H1 (cell line): ENCODE measurements around the gene ITPKB. TPM values are rescaled to one million over a fixed set of nuclear protein-coding genes. Genes with fewer than 3 reads are reported as not detected.
A peak's percentile ranks its signal among the peaks of the same experiment; 100 is the strongest.

ENCODE experiments used
- CTCF ChIA-PET: fragments of 300-600 bp; sonication (Branson Sonifier 250); formaldehyde crosslinking; loops from one replicate; lab custom pipeline; 2021; ENCODE audit not compliant: partially characterized antibody; lab: Charles Lee
- POLR2A ChIA-PET: fragments of 300-600 bp; sonication (Branson Sonifier 250); formaldehyde crosslinking; loops from one replicate; lab custom pipeline; 2021; ENCODE audit warnings: inconsistent platforms; ENCODE audit not compliant: partially characterized antibody; lab: Charles Lee
- DNase-seq, 2 experiments: peaks; one replicate each; pipeline versions ENCODE4 v3.0.0 to v3.0.0-alpha.2; 2010 to 2022; ENCODE audit warnings: low spot score in 2 of 2, low read depth in 1 of 2, mixed read lengths in 1 of 2
- FAIRE-seq: peaks from 2 replicates; lab custom pipeline; 2011; peaks lifted over from hg19 to GRCh38; lab: Jason Lieb, UNC
- H2AFZ ChIP-seq: 2 replicates; pipeline ENCODE4 v1.8.1; 2012; ENCODE audit warnings: low read length, inconsistent platforms
- H2AK5ac ChIP-seq: 2 replicates; pipeline ENCODE4 v1.6.1; 2013; ENCODE audit warnings: low read depth, low read length
- H2BK120ac ChIP-seq: replicated peaks from 2 replicates; pipeline ENCODE3; 2013; ENCODE audit warnings: low read depth, low read length, inconsistent platforms
- H2BK12ac ChIP-seq: 2 replicates; pipeline ENCODE4 v1.6.1; 2013; ENCODE audit warnings: low read depth, low read length
- H2BK15ac ChIP-seq: 2 replicates; pipeline ENCODE4 v1.6.1; 2013; ENCODE audit warnings: low read length
- H2BK20ac ChIP-seq: 2 replicates; pipeline ENCODE4 v1.6.1; 2013; ENCODE audit warnings: low read length
- H2BK5ac ChIP-seq: 2 replicates; pipeline ENCODE4 v1.6.1; 2013; ENCODE audit warnings: low read depth, low read length
- H3K14ac ChIP-seq: 2 replicates; pipeline ENCODE4 v1.6.1; 2013; ENCODE audit warnings: inconsistent platforms; ENCODE audit not compliant: insufficient read length
- H3K18ac ChIP-seq: 2 replicates; pipeline ENCODE4 v1.6.1; 2013; ENCODE audit warnings: low read length; ENCODE audit errors: extremely low read depth
- H3K23ac ChIP-seq: 2 replicates; pipeline ENCODE4 v1.6.1; 2013; ENCODE audit warnings: inconsistent platforms; ENCODE audit not compliant: insufficient read length
- H3K23me2 ChIP-seq: 2 replicates; pipeline ENCODE4 v1.6.1; 2013; ENCODE audit warnings: low read depth, low read length
- H3K27ac ChIP-seq: 2 replicates; pipeline ENCODE4 v1.6.1; 2011; ENCODE audit warnings: low read depth, low read length, inconsistent platforms
- H3K27me3 ChIP-seq, 4 experiments: replicated peaks in 1 of 4; 1 replicate in 1 of 4; 2 replicates in 3 of 4; pipeline versions ENCODE4 v1.6.1 to v1.8.1; 2011 to 2013; ENCODE audit warnings: low read length in 3 of 4, mild to moderate bottlenecking in 3 of 4, inconsistent platforms in 2 of 4, mixed read lengths in 2 of 4, moderate library complexity in 1 of 4; ENCODE audit not compliant: control insufficient read depth in 3 of 4, insufficient read depth in 3 of 4; ENCODE audit errors: extremely low read depth in 1 of 4
- H3K36me3 ChIP-seq, 4 experiments: 2 replicates each; pipeline versions ENCODE4 v1.6.1 to v1.8.1; 2011 to 2013; ENCODE audit warnings: mild to moderate bottlenecking in 4 of 4, low read length in 3 of 4, moderate library complexity in 2 of 4, control low read depth in 1 of 4, inconsistent platforms in 1 of 4; ENCODE audit not compliant: insufficient read depth in 4 of 4, control insufficient read depth in 2 of 4
- H3K4ac ChIP-seq: replicated peaks from 2 replicates; pipeline ENCODE3; 2013; ENCODE audit warnings: low read length, low read depth, mixed read lengths, inconsistent platforms; ENCODE audit not compliant: insufficient read length
- H3K4me1 ChIP-seq, 4 experiments: replicated peaks in 1 of 4; 1 replicate in 1 of 4; 2 replicates in 3 of 4; pipeline versions ENCODE4 v1.6.1 to v1.8.1; 2011 to 2013; ENCODE audit warnings: low read length in 3 of 4, inconsistent platforms in 2 of 4, mixed read lengths in 1 of 4; ENCODE audit not compliant: insufficient read depth in 4 of 4, control insufficient read depth in 3 of 4
- H3K4me2 ChIP-seq, 2 experiments: 2 replicates each; pipeline versions ENCODE4 v1.6.1 to v1.8.1; 2011 to 2013; ENCODE audit warnings: low read depth in 2 of 2, low read length in 2 of 2, control low read depth in 1 of 2, inconsistent platforms in 1 of 2, mild to moderate bottlenecking in 1 of 2; ENCODE audit not compliant: insufficient read depth in 1 of 2
- H3K4me3 ChIP-seq, 4 experiments: fragments of 200-600, 300-600 bp in 1 of 4; sonication (generic), shearing (Covaris generic), sonication (Bioruptor Twin) in 1 of 4; 2 replicates each; pipeline versions ENCODE4 v1.5.1 to v1.8.1; 2011 to 2016; ENCODE audit warnings: low read length in 4 of 4, low read depth in 3 of 4, control low read depth in 2 of 4, inconsistent platforms in 2 of 4, mild to moderate bottlenecking in 2 of 4, mixed read lengths in 1 of 4, moderate library complexity in 1 of 4; ENCODE audit not compliant: insufficient read depth in 2 of 4; ENCODE audit errors: extremely low read depth in 1 of 4
- H3K56ac ChIP-seq: replicated peaks from 2 replicates; pipeline ENCODE3; 2013; ENCODE audit warnings: low read depth, mild to moderate bottlenecking, mixed read lengths, low read length, inconsistent platforms; ENCODE audit not compliant: insufficient read length
- H3K79me1 ChIP-seq: 2 replicates; pipeline ENCODE4 v1.6.1; 2013; ENCODE audit warnings: low read depth, low read length, control low read depth
- H3K79me2 ChIP-seq, 2 experiments: 2 replicates each; pipeline versions ENCODE4 v1.6.1 to v1.8.1; 2012 to 2013; ENCODE audit warnings: low read length in 2 of 2, mild to moderate bottlenecking in 2 of 2, inconsistent platforms in 1 of 2; ENCODE audit not compliant: insufficient read depth in 2 of 2, control insufficient read depth in 1 of 2
- H3K9ac ChIP-seq, 4 experiments: replicated peaks in 1 of 4; 1 replicate in 1 of 4; 2 replicates in 3 of 4; pipeline versions ENCODE4 v1.6.1 to v1.8.1; 2011 to 2013; ENCODE audit warnings: low read depth in 3 of 4, low read length in 3 of 4, control low read depth in 2 of 4, mild to moderate bottlenecking in 2 of 4, moderate library complexity in 2 of 4, inconsistent platforms in 1 of 4; ENCODE audit errors: extremely low read depth in 1 of 4
- H3K9me3 ChIP-seq, 2 experiments: 2 replicates each; pipeline versions ENCODE4 v1.6.1 to v1.8.1; 2012 to 2013; ENCODE audit warnings: mild to moderate bottlenecking in 2 of 2, moderate library complexity in 2 of 2, control low read depth in 1 of 2, inconsistent platforms in 1 of 2, low read depth in 1 of 2, low read length in 1 of 2, mixed read lengths in 1 of 2; ENCODE audit not compliant: insufficient read depth in 2 of 2
- H4K20me1 ChIP-seq, 2 experiments: replicated peaks in 1 of 2; 2 replicates each; pipeline versions ENCODE3 to v1.8.1; 2011 to 2013; ENCODE audit warnings: inconsistent platforms in 2 of 2, low read length in 2 of 2, mild to moderate bottlenecking in 1 of 2; ENCODE audit not compliant: insufficient read depth in 2 of 2, control insufficient read depth in 1 of 2
- H4K5ac ChIP-seq: 2 replicates; pipeline ENCODE4 v1.6.1; 2013; ENCODE audit warnings: low read length, low read depth, mixed read lengths, inconsistent platforms; ENCODE audit not compliant: insufficient read length
- H4K8ac ChIP-seq: 2 replicates; pipeline ENCODE4 v1.8.0; 2013; ENCODE audit warnings: mild to moderate bottlenecking, moderate library complexity, low read length, inconsistent platforms; ENCODE audit not compliant: insufficient read depth; ENCODE audit errors: extremely low read depth
- H4K91ac ChIP-seq: replicated peaks from 2 replicates; pipeline ENCODE3; 2013; ENCODE audit warnings: low read length, mixed read lengths, inconsistent platforms; ENCODE audit not compliant: insufficient read length
- ASH2L ChIP-seq: fragments of 200-600, 300-600 bp; sonication (generic); IDR thresholded peaks from one replicate; pipeline ENCODE4 v1.7.1; 2017; ENCODE audit warnings: low read length
- TEAD4 ChIP-seq: IDR thresholded peaks from 2 replicates; pipeline ENCODE4 v1.6.1; 2012; ENCODE audit warnings: low read depth, low read length, inconsistent platforms, mixed read lengths
- WGBS, 2 experiments: shearing (Covaris generic) in 1 of 2; methylation state at CpG; one replicate each; pipeline versions ENCODE4 v1.1.6 to v1.1.7; 2013 to 2015; ENCODE audit warnings: low lambda C conversion rate in 2 of 2, mixed read lengths in 2 of 2, inconsistent platforms in 1 of 2, low coverage in 1 of 2, missing lambda C conversion rate in 1 of 2; ENCODE audit not compliant: insufficient replicate concordance in 2 of 2, insufficient coverage in 1 of 2, insufficient read length in 1 of 2; ENCODE audit errors: extremely low coverage in 1 of 2, missing lambda C conversion rate in 1 of 2; 5-methylcytosine and 5-hydroxymethylcytosine counted together
- polyA plus RNA-seq, 7 experiments: library from polyadenylated mRNA; depleted of rRNA in 3 of 7; stranded (reverse) in 5 of 7; unstranded in 2 of 7; fragments of >200 nt in 5 of 7; fragments of 200-250 nt in 2 of 7; gene quantifications; 1 replicate in 5 of 7; 2 replicates in 1 of 7; 4 replicates in 1 of 7; pipeline versions ENCODE4 v1.2.1 to v1.2.3, GENCODE V29; 2011 to 2013; ENCODE audit warnings: missing spikeins in 2 of 7, mixed read lengths in 2 of 7
- total RNA-seq: library from RNA; stranded (reverse); fragmentation: NEBNext Ultra II Directional; extraction: Animal tissue kit (Norgen Biotek cat#: 25700); gene quantifications from 2 replicates; pipeline ENCODE4 v1.2.1, GENCODE V29; 2021

Gene ITPKB
- total and polyA plus RNA-seq, 2 of the 8 experiments (the other 6 are each of a cell fraction or from before 2014, with no cell fraction given), result 1.7 to 4.8 TPM

DNA sequence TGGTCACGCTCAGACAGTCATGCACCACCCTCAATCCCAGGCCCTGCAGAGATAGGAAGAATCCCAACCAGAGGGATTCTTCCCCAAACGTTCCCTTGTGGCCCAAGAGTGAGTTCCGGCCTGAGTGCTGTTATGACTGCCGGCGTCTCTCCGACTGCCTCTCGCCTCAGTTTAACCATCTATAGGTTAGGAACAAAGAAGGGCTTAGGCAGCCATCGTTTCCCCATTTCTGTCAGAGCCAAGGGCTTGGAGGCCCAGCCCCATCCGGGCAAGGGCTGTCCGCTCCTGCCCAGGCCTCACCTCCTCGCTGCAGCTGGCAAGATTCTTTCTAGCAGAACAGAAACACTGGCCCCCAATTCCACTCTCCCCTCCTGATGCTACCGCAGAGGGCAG, 131.8 kb downstream of the ITPKB start:
- Histone ChIP-seq H3K27ac (no peak overlapping the region), H3K4me3 (no peak overlapping the region), H2AFZ (no peak overlapping the region), H3K23me2 (no peaks in the 10 kb centered on the region), H3K4ac (no peak overlapping the region), H3K4me2 (no peak overlapping the region), H3K79me1 (0 out of 2 replicates have a peak, but pooled peaks cover 2% of the 10 kb centered on the region), H2BK120ac (no peak overlapping the region), H2BK12ac (no peak overlapping the region), H4K91ac (no peak overlapping the region), H3K9ac (no peak overlapping the region), H2BK5ac (no peak overlapping the region), H3K27me3 (no peaks in the 10 kb centered on the region), H4K20me1 (no peaks in the 10 kb centered on the region), H3K14ac (no peak overlapping the region), H3K56ac (no peak overlapping the region), H2BK15ac (no peak overlapping the region), H2AK5ac (no peak overlapping the region), H3K36me3 (no peaks in the 10 kb centered on the region), H3K79me2 (no peaks in the 10 kb centered on the region), H3K4me1 (peaks cover 0 to 28% (median 16%) of the 10 kb centered on the region in 4 experiments; a peak in 6 of 7 replicates), H4K8ac (peak overlapping the region; percentile 29; the same call in 1 of the 2 replicates), H4K5ac (no peak overlapping the region), H3K9me3 (no peaks in the 10 kb centered on the region), H3K23ac (no peak overlapping the region), H3K18ac (no peak overlapping the region), H2BK20ac (no peak overlapping the region)
- 88% methylated on average over 12 of the region's 12 CpGs; no CpG with 5 or more reads in 1 of the 2 experiments for WGBS, 2 experiments
- no peak for FAIRE-seq
- TF ChIP-seq TEAD4 (no peak), ASH2L (no peak)
- DNase-seq, result no peak
- ChIA-PET POLR2A (interaction anchor here (1.2 kb wide), 1 partner anchor 199 kb away, joined by 3 read pairs; the partner anchor contains the start of gene PARP1), CTCF (interaction anchor here (0.8 to 6.4 kb wide), 15 partner anchors 10 to 199 kb away, joined by 3 to 49 read pairs (median 4); partner anchors contain the start of gene STUM)
